NCI-H1694 treated with DMSO at 0.1 percent for 48 hours (cell line): ENCODE data around the gene CDKN2B-AS1.

ENCODE experiments used
- DNase-seq: peaks from one replicate; lab custom pipeline; 2025; lab: John Stamatoyannopoulos, UW

CDKN2B-AS1 gene

GRCh38 chr9:22005702-22006606 is 11.4 kb downstream of the CDKN2B-AS1 start:
- DNase-seq: no peak

GRCh38 chr9:22008384-22008716 is 13.8 kb downstream of the CDKN2B-AS1 start:
- no peak for DNase-seq

DNA sequence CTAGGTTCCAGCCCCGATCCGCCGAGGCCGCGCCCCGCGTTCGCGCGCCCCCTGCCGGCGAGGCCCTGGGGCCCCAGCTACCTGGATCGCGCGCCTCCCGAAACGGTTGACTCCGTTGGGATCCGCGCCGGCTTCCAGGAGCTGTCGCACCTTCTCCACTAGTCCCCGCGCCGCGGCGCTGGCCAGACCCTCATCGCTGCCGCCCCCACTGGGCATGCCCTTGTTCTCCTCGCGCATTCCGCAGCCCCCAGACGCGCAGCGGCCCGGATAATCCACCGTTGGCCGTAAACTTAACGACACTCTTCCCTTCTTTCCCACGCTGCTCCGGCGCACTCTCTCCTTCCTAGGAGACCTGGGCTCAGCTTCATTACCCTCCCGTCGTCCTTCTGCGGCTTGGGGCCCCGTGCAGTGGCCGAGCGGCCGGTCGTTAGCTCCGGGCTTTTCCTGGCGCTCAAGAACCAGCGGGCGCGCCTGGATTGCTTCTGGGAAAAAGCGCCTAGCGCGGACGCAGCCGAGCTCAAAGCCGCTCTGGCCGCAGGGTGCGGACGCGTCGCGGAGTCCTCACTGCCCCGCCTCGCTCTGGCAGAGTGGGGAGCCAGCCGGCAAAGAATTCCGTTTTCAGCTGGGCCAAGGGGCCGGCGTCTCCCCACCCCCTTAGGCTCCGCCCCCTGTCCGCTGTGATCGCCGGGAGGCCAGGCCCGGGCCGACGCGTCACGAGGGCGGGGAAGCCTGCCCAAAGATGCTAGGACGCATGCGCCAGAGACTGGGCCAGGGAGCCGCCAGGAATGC is 14.3 kb downstream of the CDKN2B-AS1 start, which contains the start of gene CDKN2B:
Gene CDKN2B (minus strand): TSS at position 589 of the 789 bp plus-strand sequence. CDS start 352 bp downstream, at position 237.
- DNase-seq: peak; percentile 62

DNA sequence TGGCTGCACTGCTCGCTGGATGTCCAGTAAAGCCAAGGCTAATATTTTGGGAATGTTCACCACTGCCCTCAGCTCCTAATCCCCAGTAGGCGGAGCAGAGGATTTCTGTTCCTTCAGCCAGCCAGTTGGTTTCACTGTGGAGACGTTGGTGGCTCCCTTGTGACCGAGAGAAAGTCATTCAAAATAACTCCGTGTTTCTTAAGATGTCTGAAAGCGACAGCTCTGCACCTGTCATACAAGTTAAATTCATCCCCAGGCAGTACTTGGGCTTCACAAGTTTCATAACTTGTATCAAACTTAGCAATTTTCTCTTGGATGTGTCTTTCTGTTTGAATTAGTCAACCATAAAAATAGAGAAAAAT is 14.9 kb downstream of the CDKN2B-AS1 start:
- DNase-seq: no peak

GRCh38 chr9:22010866-22011625 is 16.5 kb downstream of the CDKN2B-AS1 start:
- DNase-seq: no peak

GRCh38 chr9:22022396-22022795 is 27.8 kb downstream of the CDKN2B-AS1 start:
- no peak for DNase-seq

DNA sequence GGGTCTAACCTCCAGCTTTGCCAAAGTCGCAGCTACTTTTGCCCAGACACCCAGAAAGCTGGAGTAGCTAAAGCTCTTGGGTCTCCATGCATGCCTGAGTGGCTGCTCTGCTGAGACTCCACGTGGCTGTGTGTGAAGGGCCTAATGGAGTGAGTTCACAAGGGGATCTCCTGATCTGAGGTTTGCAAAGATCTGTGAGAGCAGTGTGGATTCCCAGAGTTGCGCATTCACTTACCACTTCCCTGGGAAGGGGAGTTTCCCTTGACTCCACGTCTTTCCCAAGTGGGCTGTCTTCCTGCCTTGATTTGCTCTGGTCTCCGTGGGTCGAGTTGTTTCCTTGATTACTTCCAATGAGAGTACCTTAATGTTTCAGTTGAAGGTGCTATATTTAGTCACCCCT is 32.1 kb downstream of the CDKN2B-AS1 start:
- DNase-seq: no peak

DNA sequence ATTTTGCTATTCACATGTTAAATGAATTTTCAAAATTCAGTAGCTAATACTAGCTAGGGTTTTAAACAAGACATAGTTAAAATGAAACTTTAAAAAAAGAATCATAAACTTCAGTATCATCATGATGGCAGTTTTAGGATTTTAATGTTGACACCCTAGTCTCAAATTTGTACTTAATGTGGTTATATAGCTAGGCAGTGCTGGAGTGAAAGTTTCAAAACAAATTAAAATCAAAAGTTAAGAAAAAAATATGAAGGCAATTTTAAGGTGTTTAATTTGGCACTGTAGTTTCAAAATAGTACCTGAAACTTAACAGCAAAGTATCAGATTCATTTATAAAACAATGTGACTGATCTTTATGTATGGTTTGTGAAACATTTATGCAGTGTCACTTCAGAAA is 33.8 kb downstream of the CDKN2B-AS1 start:
- no peak for DNase-seq

DNA sequence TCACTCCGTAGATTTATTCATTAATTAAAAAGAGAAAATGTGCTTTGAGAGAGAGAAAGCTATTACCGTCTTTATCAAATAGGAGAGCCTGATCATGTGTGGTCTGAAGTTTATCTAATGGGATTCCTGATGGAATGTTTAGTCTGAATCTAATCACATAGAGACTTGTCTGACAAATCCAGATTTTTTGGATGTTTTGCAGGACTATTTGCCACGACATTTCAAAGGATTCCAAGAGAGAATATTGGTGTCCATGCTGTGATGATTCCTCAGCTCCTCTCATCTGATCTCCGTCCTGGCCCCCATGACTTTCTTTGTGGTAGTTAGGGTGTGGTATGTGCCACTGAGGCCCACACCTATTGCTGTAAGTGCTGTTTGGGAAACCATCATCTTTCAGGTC is 34.6 kb downstream of the CDKN2B-AS1 start:
- DNase-seq: no peak

- no peak for DNase-seq
Observed at GRCh38 chr9:22030101-22030598, 35.6 kb downstream of the CDKN2B-AS1 start.

DNA sequence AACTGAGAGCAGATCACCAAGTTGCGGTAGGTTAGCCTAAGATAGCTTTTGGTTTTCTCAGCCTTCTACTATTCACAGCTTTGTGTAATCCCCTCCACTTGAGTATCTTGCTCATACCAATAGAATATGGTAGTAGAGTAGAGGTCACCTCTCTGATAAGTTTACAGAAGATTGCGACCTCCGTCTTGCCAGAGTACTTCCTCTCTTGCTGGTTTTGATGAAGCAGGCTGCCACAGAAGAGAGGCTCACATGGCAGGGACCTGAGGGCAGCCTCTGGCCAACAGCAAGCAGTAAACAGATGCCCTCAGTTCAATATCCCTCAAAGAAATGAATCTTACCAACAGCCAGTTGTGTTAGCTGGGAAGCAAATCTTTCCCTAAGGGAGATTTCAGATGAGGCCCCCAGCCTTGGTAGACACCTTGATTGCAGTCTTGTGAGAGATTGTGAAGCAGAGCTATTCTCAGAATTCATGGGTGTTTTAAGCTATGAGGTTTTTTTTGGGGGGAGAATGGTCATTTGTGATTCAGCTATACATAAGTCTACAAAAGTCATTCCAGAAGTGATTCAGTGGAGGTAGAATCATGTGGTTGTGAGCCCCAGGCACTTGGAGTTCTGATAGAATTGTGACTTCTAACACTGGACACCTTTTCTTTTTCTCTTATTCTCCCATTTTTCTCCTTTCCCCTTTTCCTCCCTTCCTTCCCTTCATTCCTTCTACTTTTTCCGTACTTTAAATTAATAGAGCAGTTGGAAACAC is 37.2 kb downstream of the CDKN2B-AS1 start:
- DNase-seq: no peak

DNA sequence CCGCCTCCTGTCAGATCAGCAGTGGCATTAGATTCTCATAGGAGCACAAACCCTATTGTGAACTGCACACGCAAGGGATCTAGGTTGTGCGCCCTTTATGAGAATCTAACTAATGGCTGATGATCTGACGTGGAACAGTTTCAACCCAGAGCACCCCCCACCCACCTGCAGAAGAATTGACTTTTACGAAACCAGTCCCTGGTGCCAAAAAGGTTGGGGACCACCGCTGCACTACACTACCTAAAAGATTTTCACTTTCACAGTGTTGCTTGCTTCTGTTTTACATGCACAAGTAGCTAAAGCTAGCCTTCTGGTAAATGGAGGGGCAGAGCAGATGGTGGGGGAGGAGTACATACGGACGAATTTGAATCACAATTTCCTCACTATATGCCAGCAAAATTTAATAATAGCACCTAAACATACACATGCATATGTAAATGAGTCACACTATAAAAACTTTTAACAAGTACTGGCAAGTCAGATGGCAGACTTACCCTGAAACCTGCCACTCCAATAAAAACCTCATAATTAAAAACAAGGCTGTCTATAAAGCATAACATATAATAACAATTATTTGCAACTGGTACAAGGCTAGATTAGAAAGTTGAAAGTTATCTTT is 38.5 kb downstream of the CDKN2B-AS1 start:
- peak; percentile 86 for DNase-seq

DNA sequence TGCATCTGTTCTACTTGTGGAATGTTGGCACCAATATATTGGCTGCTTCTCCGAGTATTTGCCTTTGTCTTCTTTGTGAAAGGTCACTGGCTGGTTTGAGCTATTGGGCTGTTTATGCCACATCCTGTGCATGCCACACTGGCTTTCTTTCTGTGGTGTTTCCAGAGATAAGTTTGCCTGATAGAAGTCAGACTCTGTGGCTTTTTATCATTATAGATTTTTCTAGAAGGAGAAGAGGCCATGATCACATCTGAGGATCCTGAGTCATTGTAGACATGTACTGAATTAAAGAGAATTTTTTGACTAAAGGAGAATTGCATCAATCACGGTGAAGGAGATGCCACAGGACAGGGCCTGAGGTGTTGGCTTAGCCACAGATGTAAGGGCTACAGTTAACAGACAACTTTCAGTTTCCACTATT is 41.0 kb downstream of the CDKN2B-AS1 start:
- no peak for DNase-seq

DNA sequence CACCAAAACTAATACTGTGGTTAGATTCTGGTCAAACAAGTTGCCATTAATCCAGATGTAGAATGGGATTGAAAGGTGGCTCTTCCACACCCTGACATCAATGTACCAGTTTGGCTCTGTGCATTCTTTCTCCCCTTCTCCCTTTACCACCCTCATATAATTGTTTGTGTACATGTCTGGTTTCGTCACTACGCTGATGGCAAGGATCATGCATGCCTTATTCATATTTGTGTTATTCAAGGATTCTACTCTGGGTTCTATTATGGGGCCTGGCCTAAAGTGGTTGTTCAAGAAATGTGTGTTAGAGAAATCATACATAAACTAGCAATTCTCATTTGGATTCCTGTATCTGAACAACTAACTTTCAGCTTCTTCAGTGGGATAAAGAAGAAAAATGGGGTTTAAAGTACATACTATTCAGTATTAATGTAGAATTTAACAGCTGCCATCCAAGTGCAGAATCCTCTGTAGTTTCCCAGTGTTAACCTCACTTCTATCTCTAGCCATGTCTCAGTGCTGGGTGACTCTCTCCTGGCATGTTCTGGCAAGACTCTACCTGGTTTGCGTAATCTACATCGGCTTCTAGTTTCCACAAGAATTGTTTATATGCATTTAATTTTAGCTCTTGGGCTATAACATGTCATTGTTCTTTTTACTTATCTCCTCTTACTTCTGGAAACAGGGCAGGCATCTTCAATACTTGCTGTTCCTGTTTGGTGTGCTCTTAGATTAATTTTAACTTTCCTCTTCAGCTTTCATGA is 42.5 kb downstream of the CDKN2B-AS1 start:
- no peak for DNase-seq

DNA sequence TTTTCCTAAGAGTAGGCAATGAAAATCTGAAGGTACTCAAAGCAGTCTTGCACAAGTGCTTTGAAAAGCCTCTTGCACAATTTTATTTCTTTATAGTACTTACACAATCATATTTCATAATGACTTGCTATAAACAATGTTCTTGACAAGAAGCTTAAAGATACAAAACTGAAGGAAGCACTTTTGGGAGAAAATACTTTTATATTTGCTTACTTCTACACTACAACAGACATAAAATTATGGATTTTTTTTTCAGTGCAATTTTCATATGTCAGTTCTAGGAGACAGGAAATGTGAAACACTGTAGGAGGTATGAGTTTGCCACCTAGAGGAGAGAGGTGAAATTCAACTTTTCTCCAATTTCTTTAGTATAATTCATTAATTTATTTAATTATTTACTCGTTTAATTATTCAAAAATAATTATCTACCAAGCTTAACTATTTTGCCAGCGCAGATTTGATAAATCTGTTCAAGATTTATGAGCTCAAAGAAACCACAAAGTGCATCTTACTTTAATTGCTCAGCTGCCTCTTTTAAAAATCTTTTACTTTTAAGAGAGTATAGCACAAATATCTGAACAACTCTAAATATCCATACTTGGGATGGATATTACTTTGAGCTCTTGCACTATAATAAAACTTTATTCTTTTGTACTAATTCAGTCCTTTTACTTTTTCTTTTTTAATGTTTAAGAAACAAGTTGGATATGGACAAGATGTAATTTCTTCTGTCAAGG is 43.5 kb downstream of the CDKN2B-AS1 start:
- peak; percentile 46 for DNase-seq

GRCh38 chr9:22039258-22039657 is 44.7 kb downstream of the CDKN2B-AS1 start:
- DNase-seq: no peak

- no peak for DNase-seq
Observed at GRCh38 chr9:22040760-22041159, 46.2 kb downstream of the CDKN2B-AS1 start.

GRCh38 chr9:22041344-22041743 is 46.8 kb downstream of the CDKN2B-AS1 start:
- no peak for DNase-seq

DNA sequence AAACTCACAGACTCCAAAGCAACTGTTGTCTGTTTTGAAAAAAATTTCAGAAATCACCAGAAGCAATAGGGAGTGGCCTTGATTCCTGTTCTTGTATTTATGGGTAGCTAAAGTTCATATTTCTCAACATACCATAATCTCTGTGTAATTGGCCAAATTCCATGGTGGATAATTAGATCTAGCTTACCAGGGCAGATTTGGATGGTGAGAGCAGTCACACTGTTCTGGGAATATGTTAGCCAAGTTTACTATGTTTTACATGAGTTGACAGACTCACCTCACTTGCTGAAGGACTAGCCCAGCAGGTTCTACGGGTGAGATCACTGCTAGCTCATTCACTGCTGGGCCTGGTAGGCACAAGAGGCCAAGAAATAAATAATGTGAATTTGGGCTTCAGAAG is 47.2 kb downstream of the CDKN2B-AS1 start:
- DNase-seq: no peak

- DNase-seq: no peak
Observed at GRCh38 chr9:22043928-22044327, 49.3 kb downstream of the CDKN2B-AS1 start.
